Adrenal gland (tissue), 12 donors: ENCODE results near the gene LRP1. TPM values are rescaled to one million over a fixed set of nuclear protein-coding genes. Genes with fewer than 3 reads are reported as not detected.

Experiments
- DNase-seq, 7 donors: peaks; one replicate each; pipeline ENCODE4 v3.0.0-alpha.2; 2019 to 2020
- H3K27ac ChIP-seq, 5 donors: fragments of 200-600 bp; sonication (generic) in 4 of 5; 1 replicate in 3 of 5; 2 replicates in 2 of 5; pipeline versions ENCODE4 v1.5.1 to v1.8.0; 2016 to 2020; ENCODE audit warnings: mild to moderate bottlenecking in 1 of 5
- H3K27me3 ChIP-seq: fragments of 200-600 bp; 2 replicates; pipeline ENCODE4 v1.8.0; 2021
- H3K36me3 ChIP-seq, 2 donors: fragments of 200-600 bp; replicated peaks in 1 of 2; 1 replicate in 1 of 2; 2 replicates in 1 of 2; pipeline versions ENCODE4 v1.5.1 to v1.8.0; 2018 to 2022
- H3K4me1 ChIP-seq, 2 donors: fragments of 200-600 bp; replicated peaks in 1 of 2; 1 replicate in 1 of 2; 2 replicates in 1 of 2; pipeline versions ENCODE4 v1.5.1 to v1.8.0; 2018 to 2021
- H3K4me3 ChIP-seq, 4 donors: fragments of 200-600 bp; sonication (generic) in 3 of 4; one replicate each; pipeline ENCODE4 v1.5.1; 2016 to 2018
- H3K9me3 ChIP-seq, 3 donors: fragments of 200-600 bp; sonication (generic) in 1 of 3; replicated peaks in 1 of 3; 1 replicate in 2 of 3; 2 replicates in 1 of 3; pipeline versions ENCODE4 v1.5.1 to v1.8.0; 2016 to 2021
- POLR2A ChIP-seq, 2 donors: fragments of 450-650 bp; IDR thresholded peaks; one replicate each; pipeline ENCODE4 v1.6.1; 2017; ENCODE audit warnings: antibody characterized with exemption in 2 of 2, mild to moderate bottlenecking in 2 of 2, moderate library complexity in 1 of 2
- WGBS, 4 donors: extraction: QIAGEN DNeasy Blood & Tissue Kit in 2 of 4; methylation state at CpG; one replicate each; pipeline versions ENCODE4 v1.1.5 to v1.1.7; 2013 to 2017; 5-methylcytosine and 5-hydroxymethylcytosine counted together
- intact Hi-C, 2 donors: fragments of 100-400 bp; cut with DNase I; formaldehyde crosslinking; loops; one replicate each; pipeline versions ENCODE4 v1.14.1 to v1.15.0; 2022 to 2023
- polyA plus RNA-seq, 3 donors: library from polyadenylated mRNA; stranded (reverse); fragments of 200-250 nt in 2 of 3; fragments of 350-450 nt in 1 of 3; fragmentation: Illumina TruSeq in 1 of 3; extraction: RNeasy Lipid Tissue Mini Kit (QIAGEN cat#74804) in 1 of 3; gene quantifications; one replicate each; pipeline ENCODE4 v1.2.3, GENCODE V29; 2013 to 2014
- total RNA-seq, 9 donors: library from RNA; depleted of rRNA in 4 of 9; stranded (reverse); fragments of >200 nt in 4 of 9; fragments of 120-200 nt in 1 of 9; fragmentation: NEBNext Ultra II Directional in 1 of 9; extraction: Animal tissue kit (Norgen Biotek cat#: 25700) in 1 of 9; gene quantifications; one replicate each; pipeline versions ENCODE4 v1.1.0 to v1.2.4, GENCODE V29; 2013 to 2023
- TF ChIP-seq, protein P1 (sequence below), 6 experiments: fragments of 450-650 bp in 4 of 6; fragments of 200-600 bp in 2 of 6; sonication (generic) in 1 of 6; IDR thresholded peaks; 1 replicate in 5 of 6; 2 replicates in 1 of 6; pipeline versions ENCODE4 v1.5.1 to v1.8.0; 2016 to 2021; ENCODE audit warnings: antibody characterized with exemption in 6 of 6, mild to moderate bottlenecking in 2 of 6, moderate library complexity in 1 of 6
- donor health status: healthy with polysubstance abuse.
- donor health status: Bipolar disorder and iron deficiency.
- donor health status: DM: yes; HTN: yes; CAD: no.
- donor health status: DM: no; HTN: no; CAD: no.
- donor health status: DM: no; HTN: no; CAD: no.
- donor health status: DM: yes; HTN: yes; CAD: no.

Gene LRP1
- total and polyA plus RNA-seq, 12 donors, result 18.4 to 307 (median 138) TPM

GRCh38 chr12:57183939-57184725 is 55.8 kb downstream of the LRP1 start:
- Histone ChIP-seq H3K4me1 (no peaks in the 10 kb centered on the region), H3K4me3 (no peak overlapping the region), H3K27me3 (no peaks in the 10 kb centered on the region), H3K27ac (no peak overlapping the region), H3K9me3 (no peaks in the 10 kb centered on the region), H3K36me3 (peaks cover 0 to 76% of the 10 kb centered on the region in 2 donors)
- intact Hi-C loops, result loop anchor here (5.0 to 10.0 kb wide), 2 partner anchors 109 to 117 kb away; partner anchors contain the start of gene NEMP1 (in 1 of the 2)
- TF ChIP-seq POLR2A (IDR thresholded peaks at IDR 0.05), result no peak
- TF ChIP-seq, protein P1, sequence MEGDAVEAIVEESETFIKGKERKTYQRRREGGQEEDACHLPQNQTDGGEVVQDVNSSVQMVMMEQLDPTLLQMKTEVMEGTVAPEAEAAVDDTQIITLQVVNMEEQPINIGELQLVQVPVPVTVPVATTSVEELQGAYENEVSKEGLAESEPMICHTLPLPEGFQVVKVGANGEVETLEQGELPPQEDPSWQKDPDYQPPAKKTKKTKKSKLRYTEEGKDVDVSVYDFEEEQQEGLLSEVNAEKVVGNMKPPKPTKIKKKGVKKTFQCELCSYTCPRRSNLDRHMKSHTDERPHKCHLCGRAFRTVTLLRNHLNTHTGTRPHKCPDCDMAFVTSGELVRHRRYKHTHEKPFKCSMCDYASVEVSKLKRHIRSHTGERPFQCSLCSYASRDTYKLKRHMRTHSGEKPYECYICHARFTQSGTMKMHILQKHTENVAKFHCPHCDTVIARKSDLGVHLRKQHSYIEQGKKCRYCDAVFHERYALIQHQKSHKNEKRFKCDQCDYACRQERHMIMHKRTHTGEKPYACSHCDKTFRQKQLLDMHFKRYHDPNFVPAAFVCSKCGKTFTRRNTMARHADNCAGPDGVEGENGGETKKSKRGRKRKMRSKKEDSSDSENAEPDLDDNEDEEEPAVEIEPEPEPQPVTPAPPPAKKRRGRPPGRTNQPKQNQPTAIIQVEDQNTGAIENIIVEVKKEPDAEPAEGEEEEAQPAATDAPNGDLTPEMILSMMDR (IDR thresholded peaks at IDR 0.05), result no peak
- no peak for DNase-seq
- 83 to 92% (median 87%) methylated on average over 11 to 22 of the region's 22 CpGs for WGBS, 4 donors

DNA sequence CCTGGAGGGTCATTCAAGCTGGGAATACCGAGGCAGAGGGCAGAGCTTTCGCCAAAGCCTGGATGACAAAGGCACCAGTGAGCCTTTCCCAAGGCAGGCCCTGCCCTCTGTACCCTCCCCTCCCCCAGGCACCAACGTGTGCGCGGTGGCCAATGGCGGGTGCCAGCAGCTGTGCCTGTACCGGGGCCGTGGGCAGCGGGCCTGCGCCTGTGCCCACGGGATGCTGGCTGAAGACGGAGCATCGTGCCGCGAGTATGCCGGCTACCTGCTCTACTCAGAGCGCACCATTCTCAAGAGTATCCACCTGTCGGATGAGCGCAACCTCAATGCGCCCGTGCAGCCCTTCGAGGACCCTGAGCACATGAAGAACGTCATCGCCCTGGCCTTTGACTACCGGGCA is 57.1 kb downstream of the LRP1 start:
- H3K9me3 ChIP-seq, result no peaks in the 10 kb centered on the region
- no peaks in the 10 kb centered on the region for H3K4me1 ChIP-seq
- peaks cover 0 to 74% of the 10 kb centered on the region in 2 donors for H3K36me3 ChIP-seq
- 91 to 93% (median 92%) methylated on average over 15 to 25 of the region's 25 CpGs for WGBS, 4 donors
- H3K4me3 ChIP-seq, result no peak overlapping the region
- no peak for TF ChIP-seq POLR2A (IDR thresholded peaks at IDR 0.05)
- TF ChIP-seq, protein P1 (IDR thresholded peaks at IDR 0.05), result no peak
- intact Hi-C loops, result loop anchor here in 1 of 2 donors (10.0 kb wide), 1 partner anchor 111 kb away; the partner anchor contains the start of gene NEMP1
- no peak for DNase-seq
- H3K27me3 ChIP-seq, result no peaks in the 10 kb centered on the region
- no peak overlapping the region for H3K27ac ChIP-seq

- intact Hi-C loops, result loop anchor here in 1 of 2 donors (10.0 kb wide), 1 partner anchor 111 kb away; the partner anchor contains the start of gene NEMP1
Observed at GRCh38 chr12:57185906-57186508, 57.7 kb downstream of the LRP1 start.

More at GRCh38 chr12:57185906-57186508, 57.7 kb downstream of the LRP1 start:
- no peaks in the 10 kb centered on the region for H3K4me1 ChIP-seq
- DNase-seq, result no peak
- WGBS, 4 donors, result 83 to 91% (median 90%) methylated on average over 11 to 12 of the region's 12 CpGs
- H3K27ac ChIP-seq, result no peak overlapping the region
- H3K27me3 ChIP-seq, result no peaks in the 10 kb centered on the region
- H3K9me3 ChIP-seq, result no peaks in the 10 kb centered on the region
- no peak overlapping the region for H3K4me3 ChIP-seq
- TF ChIP-seq, protein P1 (IDR thresholded peaks at IDR 0.05), result no peak
- TF ChIP-seq POLR2A (IDR thresholded peaks at IDR 0.05), result no peak
- H3K36me3 ChIP-seq, result peaks cover 0 to 74% of the 10 kb centered on the region in 2 donors
